K562 (cell line): ENCODE measurements around the gene C1GALT1C1. TPM values are rescaled to one million over a fixed set of nuclear protein-coding genes. Genes with fewer than 3 reads are reported as not detected.

ENCODE experiments used
- ATAC-seq: fragments of 200-7000 bp; cut with Tn5 transposase; 3 replicates; pipeline ENCODE4 v1.9.1; 2020; ENCODE audit warnings: moderate library complexity
- BruUV-seq: library from RNA; stranded (reverse); fragments of 400-500 nt; replicated peaks from 2 replicates; lab custom pipeline; 2021; lab: Mats Ljungman, UMichigan
- CTCF ChIA-PET: fragments of 300-600 bp; formaldehyde crosslinking; extraction: SDS; loops from one replicate; lab custom pipeline; 2021; ENCODE audit warnings: low intra/inter-chr PET ratio; lab: Yijun Ruan, JAX
- POLR2A ChIA-PET: fragments of 300-600, 350-650 bp; sonication (Branson Sonifier 250); formaldehyde crosslinking; extraction: SDS; loops from one replicate; lab custom pipeline; 2021; ENCODE audit warnings: antibody characterized with exemption, inconsistent platforms; lab: Yijun Ruan, JAX
- DNase-seq, 4 experiments: peaks; one replicate each; pipeline versions ENCODE4 v3.0.0 to v3.0.0-alpha.2; 2011 to 2018; ENCODE audit warnings: low spot score in 3 of 4, mixed read lengths in 3 of 4; ENCODE audit errors: extremely low read depth in 1 of 4
- FAIRE-seq: peaks from 2 replicates; lab custom pipeline; 2011; peaks lifted over from hg19 to GRCh38; lab: Jason Lieb, UNC
- H2AFZ ChIP-seq: 2 replicates; pipeline ENCODE4 v1.6.0; 2011; ENCODE audit warnings: low read depth, low read length, control low read depth, inconsistent platforms
- H3K27ac ChIP-seq: fragments of 200-600 bp; 3 replicates; pipeline ENCODE4 v1.8.0; 2011; ENCODE audit warnings: low read depth, mild to moderate bottlenecking, control low read depth, inconsistent platforms, low read length, moderate library complexity, mixed read lengths; ENCODE audit errors: extremely low read depth
- H3K27me3 ChIP-seq, 2 experiments: fragments of 300-600 bp in 1 of 2; 2 replicates in 1 of 2; 3 replicates in 1 of 2; pipeline versions ENCODE4 v1.6.0 to v1.8.0; 2011; ENCODE audit warnings: inconsistent platforms in 2 of 2, low read length in 2 of 2, mild to moderate bottlenecking in 1 of 2, mixed read lengths in 1 of 2, moderate library complexity in 1 of 2; ENCODE audit not compliant: control insufficient read depth in 2 of 2, insufficient read depth in 2 of 2
- H3K36me3 ChIP-seq: fragments of 300-600 bp; 3 replicates; pipeline ENCODE4 v1.8.0; 2011; ENCODE audit warnings: mild to moderate bottlenecking, low read length, inconsistent platforms; ENCODE audit not compliant: control insufficient read depth, insufficient read depth
- H3K4me1 ChIP-seq, 2 experiments: fragments of 200-600 bp in 1 of 2; replicated peaks in 1 of 2; 2 replicates in 1 of 2; 3 replicates in 1 of 2; pipeline versions ENCODE4 v1.5.1 to v1.8.0; 2011; ENCODE audit warnings: inconsistent platforms in 2 of 2, low read length in 2 of 2, mild to moderate bottlenecking in 1 of 2, mixed read lengths in 1 of 2, moderate library complexity in 1 of 2; ENCODE audit not compliant: control insufficient read depth in 2 of 2, insufficient read depth in 2 of 2
- H3K4me2 ChIP-seq: 2 replicates; pipeline ENCODE4 v1.6.1; 2011; ENCODE audit warnings: low read length, control low read depth, inconsistent platforms, mixed read lengths; ENCODE audit not compliant: insufficient read depth
- H3K4me3 ChIP-seq: fragments of 200-600 bp; sonication (generic), shearing (Covaris generic); 2 replicates; pipeline ENCODE4 v1.5.1; 2016; ENCODE audit warnings: control low read depth, inconsistent platforms
- H3K79me2 ChIP-seq: fragments of 200-600 bp; 3 replicates; pipeline ENCODE4 v1.8.0; 2011; ENCODE audit warnings: low read length, inconsistent platforms; ENCODE audit not compliant: control insufficient read depth, insufficient read depth
- H3K9ac ChIP-seq, 2 experiments: 2 replicates each; pipeline versions ENCODE4 v1.6.0 to v1.6.1; 2011; ENCODE audit warnings: low read depth in 2 of 2, low read length in 2 of 2, control low read depth in 1 of 2, inconsistent platforms in 1 of 2, mild to moderate bottlenecking in 1 of 2, mixed read lengths in 1 of 2; ENCODE audit not compliant: insufficient read depth in 1 of 2
- H3K9me1 ChIP-seq: one replicate; pipeline ENCODE4 v1.6.0; 2011; ENCODE audit warnings: inconsistent platforms, mild to moderate bottlenecking, low read length, moderate library complexity; ENCODE audit not compliant: control insufficient read depth, insufficient read depth
- H3K9me3 ChIP-seq: replicated peaks from 2 replicates; pipeline ENCODE4 v1.5.1; 2011; ENCODE audit warnings: low read depth, low read length, inconsistent platforms; ENCODE audit not compliant: control insufficient read depth, insufficient read depth
- H4K20me1 ChIP-seq: replicated peaks from 2 replicates; pipeline ENCODE4 v1.6.1; 2011; ENCODE audit warnings: low read length, inconsistent platforms, mixed read lengths; ENCODE audit not compliant: control insufficient read depth, insufficient read depth
- HBP1 ChIP-seq: fragments of 450-650 bp; formaldehyde crosslinking; IDR thresholded peaks from 2 replicates; pipeline ENCODE4 v1.4.0; 2022; ENCODE audit warnings: missing genetic modification characterization
- NFIX ChIP-seq: fragments of 250-450 bp; sonication (Bioruptor Pico); IDR thresholded peaks from 2 replicates; pipeline ENCODE4 v1.4.0; 2020; ENCODE audit warnings: low read depth, mild to moderate bottlenecking, moderate library complexity
- WGBS: fragments of 100-300 bp; shearing (Covaris generic); methylation state at CpG from one replicate; pipeline ENCODE4 v1.1.6; 2016; ENCODE audit warnings: low coverage, mixed read lengths; ENCODE audit not compliant: insufficient coverage; ENCODE audit errors: missing lambda C conversion rate; 5-methylcytosine and 5-hydroxymethylcytosine counted together
- in situ Hi-C: fragments of 300-500 bp; cut with MboI; formaldehyde crosslinking; loops from 4 replicates; pipeline ENCODE4 v1.15.0; 2018; ENCODE audit warnings: inconsistent platforms, mixed read lengths
- intact Hi-C: fragments of 100-400 bp; cut with micrococcal nuclease; formaldehyde crosslinking; loops from 2 replicates; pipeline ENCODE4 v1.14.2; 2022
- polyA plus RNA-seq, 8 experiments: library from polyadenylated mRNA; depleted of rRNA in 4 of 8; stranded (reverse) in 5 of 8; unstranded in 3 of 8; fragments of >200 nt; fragmentation: Nextera tagmentation in 2 of 8; fragmentation: Illumina TruSeq in 1 of 8; extraction: Ambion mirVana in 2 of 8; extraction: Trizol in 1 of 8; gene quantifications; 2 replicates each; pipeline versions ENCODE4 v1.2.1 to v1.2.3, GENCODE V29; 2011 to 2014; ENCODE audit warnings: inconsistent platforms in 1 of 8, missing spikeins in 1 of 8
- total RNA-seq, 7 experiments: library from RNA; depleted of rRNA in 6 of 7; stranded (reverse); fragments of >200 nt in 6 of 7; fragmentation: Illumina TruSeq in 2 of 7; extraction: Trizol in 2 of 7; gene quantifications; 2 replicates each; pipeline versions ENCODE4 v1.2.1 to v1.2.3, GENCODE V29; 2011 to 2021; ENCODE audit warnings: low replicate concordance in 1 of 7

The C1GALT1C1 gene
- total and polyA plus RNA-seq, 9 of the 15 experiments (the other 6 are each of a cell fraction or from before 2014, with no cell fraction given) = 9.6 to 49.4 (median 17.1) TPM

GRCh38 chrX:120617996-120618630, 11.7 kb downstream of the C1GALT1C1 start:
- Histone ChIP-seq H2AFZ (no peak overlapping the region), H3K4me2 (no peak overlapping the region), H3K9me3 (no peaks in the 10 kb centered on the region), H3K4me3 (no peak overlapping the region), H3K79me2 (no peaks in the 10 kb centered on the region)
- ChIA-PET POLR2A (interaction anchor here (0.7 kb wide), 1 partner anchor 14 kb away, joined by 4 read pairs; the partner anchor contains the start of gene MCTS1), CTCF (no interaction called here)
- intact Hi-C loops = no loop called here
- in situ Hi-C loops = no loop called here
- no TSS peak for BruUV-seq
- TF ChIP-seq HBP1 (CRISPR knock-in tag) = no peak
- TF ChIP-seq, all 486 proteins: peak for 0
- H4K20me1 ChIP-seq = no peaks in the 10 kb centered on the region
- no peak overlapping the region for H3K9ac ChIP-seq
- peaks cover 32% of the 10 kb centered on the region; the same call in 2 of the 3 replicates for H3K36me3 ChIP-seq
- 81% methylated on average over 5 of the region's 5 CpGs for WGBS
- ATAC-seq (no peak), FAIRE-seq (no peak), DNase-seq (no peak)
- no peak overlapping the region for H3K27ac ChIP-seq
- H3K4me1 ChIP-seq = no peaks in the 10 kb centered on the region
- no peaks in the 10 kb centered on the region for H3K9me1 ChIP-seq
- no peaks in the 10 kb centered on the region for H3K27me3 ChIP-seq

GRCh38 chrX:120614816-120615215, 15.0 kb downstream of the C1GALT1C1 start:
- in situ Hi-C loops (no loop called here), intact Hi-C loops (no loop called here)
- DNase-seq (no peak), ATAC-seq (no peak), FAIRE-seq (no peak)
- no TSS peak for BruUV-seq
- TF ChIP-seq NFIX = no peak
- no peaks in the 10 kb centered on the region for H3K4me1 ChIP-seq
- H3K9ac ChIP-seq = no peak overlapping the region
- H3K4me2 ChIP-seq = no peak overlapping the region
- peaks cover 53% of the 10 kb centered on the region; the same call in 2 of the 3 replicates for H3K36me3 ChIP-seq
- no peaks in the 10 kb centered on the region for H3K79me2 ChIP-seq
- ChIA-PET CTCF (no interaction called here), POLR2A (interaction anchor here (1.4 kb wide), 1 partner anchor 11 kb away, joined by 3 read pairs; the partner anchor contains the start of gene MCTS1)
- H2AFZ ChIP-seq = no peak overlapping the region
- H3K27me3 ChIP-seq = no peaks in the 10 kb centered on the region
- H3K9me1 ChIP-seq = no peaks in the 10 kb centered on the region
- no peaks in the 10 kb centered on the region for H3K9me3 ChIP-seq
- H3K4me3 ChIP-seq = no peak overlapping the region
- H4K20me1 ChIP-seq = no peaks in the 10 kb centered on the region
- H3K27ac ChIP-seq = no peak overlapping the region
